CD4-positive, alpha-beta T cell treated with Interleukin-2 at 100 ng/mL for 4 hours (primary cell): ENCODE data around the gene NCK1.
"Not testable (repeated sequence)": the region's sequence is repeated elsewhere in the genome, so short reads cannot be mapped to it uniquely, and the experiment has no call there.

Source experiments
- DNase-seq: peaks from one replicate; pipeline ENCODE4 v3.0.0-alpha.2; 2020; ENCODE audit warnings: low spot score

Gene NCK1

GRCh38 chr3:136947477-136947876 lies 85.5 kb downstream of the NCK1 start:
- no peak for DNase-seq

GRCh38 chr3:136949146-136949545 lies 87.1 kb downstream of the NCK1 start:
- no peak for DNase-seq

- DNase-seq, result no peak
Observed at GRCh38 chr3:136949708-136950107, 87.7 kb downstream of the NCK1 start.

- no peak for DNase-seq
Observed at GRCh38 chr3:136950623-136951022, 88.6 kb downstream of the NCK1 start.

GRCh38 chr3:136952292-136952691 lies 90.3 kb downstream of the NCK1 start:
- no peak for DNase-seq

- no peak for DNase-seq
Observed at GRCh38 chr3:136954251-136954650, 92.2 kb downstream of the NCK1 start.

- no peak for DNase-seq
Observed at GRCh38 chr3:136954980-136955780, 93.2 kb downstream of the NCK1 start.

GRCh38 chr3:136955813-136956212 lies 93.8 kb downstream of the NCK1 start:
- DNase-seq, result no peak

- DNase-seq, result no peak
Observed at GRCh38 chr3:136956971-136957370, 95.0 kb downstream of the NCK1 start.

GRCh38 chr3:136957751-136958288 lies 95.8 kb downstream of the NCK1 start, which contains the start of gene IL20RB:
Gene IL20RB, plus strand, starts transcription at chr3:136957983. Its CDS starts 131 bp downstream, at chr3:136958114.
- no peak for DNase-seq

GRCh38 chr3:136958939-136959338 lies 96.9 kb downstream of the NCK1 start:
- no peak for DNase-seq

GRCh38 chr3:136959599-136959998 lies 97.6 kb downstream of the NCK1 start:
- no peak for DNase-seq

- no peak for DNase-seq
Observed at GRCh38 chr3:136960838-136961836, 99.1 kb downstream of the NCK1 start.

GRCh38 chr3:136962927-136963326 lies 100.9 kb downstream of the NCK1 start:
- DNase-seq, result no peak

- DNase-seq, result not testable (repeated sequence)
Observed at GRCh38 chr3:136969539-136969938, 107.5 kb downstream of the NCK1 start.

- DNase-seq, result no peak
Observed at GRCh38 chr3:136973352-136973751, 111.3 kb downstream of the NCK1 start.

GRCh38 chr3:136974670-136975069 lies 112.7 kb downstream of the NCK1 start:
- DNase-seq, result no peak

GRCh38 chr3:136979204-136979603 lies 117.2 kb downstream of the NCK1 start:
- DNase-seq, result no peak

- DNase-seq, result no peak
Observed at GRCh38 chr3:136979684-136980083, 117.7 kb downstream of the NCK1 start.

GRCh38 chr3:136982033-136982432 lies 120.0 kb downstream of the NCK1 start:
- DNase-seq, result no peak

- DNase-seq, result no peak
Observed at GRCh38 chr3:136982520-136983138, 120.6 kb downstream of the NCK1 start.

GRCh38 chr3:136984837-136985236 lies 122.8 kb downstream of the NCK1 start:
- no peak for DNase-seq
